NCI-H82 (cell line): ENCODE measurements around the gene CLMP.

Experiments
- DNase-seq: peaks from one replicate; lab custom pipeline; 2025; lab: John Stamatoyannopoulos, UW

The CLMP gene

GRCh38 chr11:123056835-123057491, 138.1 kb downstream of the CLMP start:
- DNase-seq = peak; percentile 40

- peak; percentile 44 for DNase-seq
Measured at GRCh38 chr11:123055191-123055901, 139.7 kb downstream of the CLMP start.

- DNase-seq = peak; percentile 88
Measured at GRCh38 chr11:123054301-123055065, 140.6 kb downstream of the CLMP start.

- DNase-seq = peak; percentile 42
Measured at GRCh38 chr11:123052901-123053721, 141.9 kb downstream of the CLMP start.

- DNase-seq = no peak
Measured at GRCh38 chr11:123051634-123052033, 143.4 kb downstream of the CLMP start.

GRCh38 chr11:123051146-123051545, 143.9 kb downstream of the CLMP start:
- DNase-seq = no peak

- no peak for DNase-seq
Measured at GRCh38 chr11:123047947-123048293, 147.1 kb downstream of the CLMP start.

- DNase-seq = no peak
Measured at GRCh38 chr11:123047266-123047946, 147.6 kb downstream of the CLMP start.

GRCh38 chr11:123046473-123047259, 148.4 kb downstream of the CLMP start:
- no peak for DNase-seq

- DNase-seq = no peak
Measured at GRCh38 chr11:123045101-123045500, 149.9 kb downstream of the CLMP start.

- no peak for DNase-seq
Measured at GRCh38 chr11:123041185-123041584, 153.9 kb downstream of the CLMP start.

GRCh38 chr11:123040111-123040432, 155.0 kb downstream of the CLMP start:
- no peak for DNase-seq

GRCh38 chr11:123035831-123036230, 159.2 kb downstream of the CLMP start:
- DNase-seq = no peak

GRCh38 chr11:123034597-123034996, 160.5 kb downstream of the CLMP start:
- DNase-seq = no peak

- DNase-seq = peak; percentile 21
Measured at GRCh38 chr11:123033895-123034294, 161.2 kb downstream of the CLMP start.

GRCh38 chr11:123030517-123030916, 164.5 kb downstream of the CLMP start:
- DNase-seq = no peak

- peak; percentile 69 for DNase-seq
Measured at GRCh38 chr11:123020968-123021367, 174.1 kb downstream of the CLMP start.
